Fibroblast of skin of back (primary cell): ENCODE measurements around the gene ST8SIA6.
"Not testable (repeated sequence)": the region's sequence is repeated elsewhere in the genome, so short reads cannot be mapped to it uniquely, and the experiment has no call there.

Source experiments
- DNase-seq: peaks from one replicate; pipeline ENCODE4 v3.0.0-alpha.2; 2013

The ST8SIA6 gene

GRCh38 chr10:17456032-17456548 lies 1.7 kb upstream of the ST8SIA6 start:
- DNase-seq = no peak

- DNase-seq = no peak
Measured at GRCh38 chr10:17455015-17455520, 673 bp upstream of the ST8SIA6 start.

- DNase-seq = peak; percentile 37
Measured at GRCh38 chr10:17453373-17454091, 863 bp downstream of the ST8SIA6 start.

GRCh38 chr10:17453035-17453372 lies 1.4 kb downstream of the ST8SIA6 start:
- no peak for DNase-seq

GRCh38 chr10:17452060-17452841 lies 2.1 kb downstream of the ST8SIA6 start:
- peak; percentile 8 for DNase-seq

GRCh38 chr10:17450024-17450423 lies 4.4 kb downstream of the ST8SIA6 start:
- no peak for DNase-seq

- DNase-seq = no peak
Measured at GRCh38 chr10:17445400-17445998, 8.9 kb downstream of the ST8SIA6 start.

GRCh38 chr10:17444388-17444714 lies 10.0 kb downstream of the ST8SIA6 start:
- no peak for DNase-seq

GRCh38 chr10:17443707-17444387 lies 10.5 kb downstream of the ST8SIA6 start:
- no peak for DNase-seq

- no peak for DNase-seq
Measured at GRCh38 chr10:17438583-17438982, 15.8 kb downstream of the ST8SIA6 start.

- DNase-seq = not testable (repeated sequence)
Measured at GRCh38 chr10:17436578-17436977, 17.8 kb downstream of the ST8SIA6 start.

- no peak for DNase-seq
Measured at GRCh38 chr10:17435953-17436352, 18.4 kb downstream of the ST8SIA6 start.

GRCh38 chr10:17435187-17435586 lies 19.2 kb downstream of the ST8SIA6 start:
- no peak for DNase-seq

- no peak for DNase-seq
Measured at GRCh38 chr10:17432723-17433122, 21.7 kb downstream of the ST8SIA6 start.

GRCh38 chr10:17431871-17432311 lies 22.5 kb downstream of the ST8SIA6 start:
- peak; percentile 65 for DNase-seq

- DNase-seq = peak; percentile 73
Measured at GRCh38 chr10:17430647-17431355, 23.6 kb downstream of the ST8SIA6 start.

GRCh38 chr10:17429490-17429889 lies 24.9 kb downstream of the ST8SIA6 start:
- DNase-seq = no peak

- DNase-seq = no peak
Measured at GRCh38 chr10:17428351-17429097, 25.9 kb downstream of the ST8SIA6 start.

GRCh38 chr10:17427666-17428350 lies 26.6 kb downstream of the ST8SIA6 start:
- no peak for DNase-seq

GRCh38 chr10:17427201-17427600 lies 27.2 kb downstream of the ST8SIA6 start:
- no peak for DNase-seq
